Measurements from ENCODE around the gene CATSPER4. TPM values are rescaled to one million over a fixed set of nuclear protein-coding genes. Genes with fewer than 3 reads are reported as not detected.
A peak's percentile ranks its signal among the peaks of the same experiment; 100 is the strongest.

CATSPER4 gene
- total and polyA plus RNA-seq, 2 of the 8 experiments (the other 6 are each of a cell fraction or from before 2014, with no cell fraction given), result 0.65 to 0.83 TPM

GRCh38 chr1:26233903-26234643 is 43.7 kb downstream of the CATSPER4 start, which contains the start of gene CEP85:
TSS of gene CEP85 (plus strand) at chr1:26234200. CDS start at chr1:26239784, 5,584 bp downstream.
- Histone ChIP-seq H4K5ac (ENCODE audit: insufficient read length, low read depth, low read length) (peak within 1 kb of the TSS; percentile 82), H4K8ac (ENCODE audit: extremely low read depth, insufficient read depth, low read length) (peak within 1 kb of the TSS; percentile 96), H2AK5ac (ENCODE audit: low read depth, low read length) (0 out of 2 replicates have a peak within 1 kb of the TSS, but pooled peaks have one; percentile 4), H3K79me2 (ENCODE audit: control insufficient read depth in 1 of 2, insufficient read depth in 2 of 2, low read length in 2 of 2) (peaks cover 5 to 43% of the 10 kb centered on the region in 2 experiments), H3K9me3 (ENCODE audit: insufficient read depth in 2 of 2, low read depth in 1 of 2, low read length in 1 of 2) (no peaks in the 10 kb centered on the region), H4K20me1 (replicated peaks in 1 of 2; ENCODE audit: control insufficient read depth in 1 of 2, insufficient read depth in 2 of 2, low read length in 2 of 2) (peaks cover 4 to 8% of the 10 kb centered on the region in 2 experiments), H3K4ac (replicated peaks; ENCODE audit: insufficient read length, low read depth, low read length) (peak within 1 kb of the TSS; percentile 57), H2AFZ (ENCODE audit: low read length) (peak within 1 kb of the TSS; percentile 100), H2BK20ac (ENCODE audit: low read length) (peak within 1 kb of the TSS; percentile 98; the same call in 1 of the 2 replicates), H3K23ac (ENCODE audit: insufficient read length) (no peak within 1 kb of the TSS), H3K14ac (ENCODE audit: insufficient read length) (no peak within 1 kb of the TSS), H3K9ac (replicated peaks in 1 of 4; ENCODE audit: extremely low read depth in 1 of 4, low read depth in 3 of 4, low read length in 3 of 4) (peak within 1 kb of the TSS; percentile 63 to 89 (median 72)), H3K4me1 (replicated peaks in 1 of 4; ENCODE audit: control insufficient read depth in 3 of 4, insufficient read depth in 4 of 4, low read length in 3 of 4) (peaks cover 2 to 6% (median 4%) of the 10 kb centered on the region in 4 experiments; a peak in 6 of 7 replicates), H2BK5ac (ENCODE audit: low read depth, low read length) (peak within 1 kb of the TSS; percentile 67; the same call in 1 of the 2 replicates), H2BK15ac (ENCODE audit: low read length) (no peak within 1 kb of the TSS; the same call in 1 of the 2 replicates), H2BK120ac (replicated peaks; ENCODE audit: low read depth, low read length) (peak within 1 kb of the TSS; percentile 19), H3K27me3 (replicated peaks in 1 of 4; ENCODE audit: control insufficient read depth in 3 of 4, extremely low read depth in 1 of 4, insufficient read depth in 3 of 4, low read length in 3 of 4) (no peaks in the 10 kb centered on the region), H4K91ac (replicated peaks; ENCODE audit: insufficient read length, low read length) (peak within 1 kb of the TSS; percentile 97), H3K56ac (replicated peaks; ENCODE audit: insufficient read length, low read depth, low read length) (peak within 1 kb of the TSS; percentile 42), H3K36me3 (ENCODE audit: control insufficient read depth in 2 of 4, insufficient read depth in 4 of 4, low read length in 3 of 4) (peaks cover 0 to 3% (median 0%) of the 10 kb centered on the region in 4 experiments; a peak in 1 of 8 replicates), H3K18ac (ENCODE audit: extremely low read depth, low read length) (peak within 1 kb of the TSS; percentile 26; the same call in 1 of the 2 replicates), H2BK12ac (ENCODE audit: low read depth, low read length) (peak within 1 kb of the TSS; percentile 78), H3K27ac (ENCODE audit: low read depth, low read length) (peak within 1 kb of the TSS; percentile 39; the same call in 1 of the 2 replicates), H3K4me2 (ENCODE audit: insufficient read depth in 1 of 2, low read depth in 2 of 2, low read length in 2 of 2) (peak within 1 kb of the TSS; percentile 87 to 98), H3K4me3 (ENCODE audit: extremely low read depth in 1 of 4, insufficient read depth in 2 of 4, low read depth in 3 of 4, low read length in 4 of 4) (peak within 1 kb of the TSS; percentile 83 to 98 (median 90)), H3K79me1 (ENCODE audit: low read depth, low read length) (peaks cover 9% of the 10 kb centered on the region), H3K23me2 (ENCODE audit: low read depth, low read length) (peaks cover 4% of the 10 kb centered on the region; the same call in 1 of the 2 replicates)
- FAIRE-seq (peak; percentile 72), DNase-seq (ENCODE audit: low read depth in 1 of 2, low spot score in 2 of 2) (peak; percentile 98 to 99)
- CTCF ChIA-PET (ENCODE audit: partially characterized antibody), result interaction anchor here (0.7 to 6.5 kb wide), 38 partner anchors 8 to 331 kb away, joined by 3 to 69 read pairs (median 4); partner anchors contain the start of genes C1orf232, CATSPER4, CD52 and CNKSR1
- WGBS, 2 experiments (ENCODE audit: extremely low coverage in 1 of 2, insufficient coverage in 1 of 2, insufficient read length in 1 of 2, insufficient replicate concordance in 2 of 2, low coverage in 1 of 2, low lambda C conversion rate in 2 of 2, missing lambda C conversion rate in 1 of 2), result 1% methylated on average over 68 of the region's 73 CpGs; no CpG with 5 or more reads in 1 of the 2 experiments
- POLR2A ChIA-PET (ENCODE audit: partially characterized antibody), result interaction anchor here (0.6 to 1.9 kb wide), 12 partner anchors 17 to 199 kb away, joined by 3 to 7 read pairs (median 3); partner anchors contain the start of genes C1orf232, CATSPER4, PDIK1L and ZNF593
- TF ChIP-seq SP2 (IDR thresholded peaks at IDR 0.05; ENCODE audit: low read length) (peak; percentile 50; the same call in 1 of the 2 replicates), SP1 (IDR thresholded peaks at IDR 0.05; ENCODE audit: low read depth, low read length) (peak; percentile 88), YY1 (IDR thresholded peaks at IDR 0.05; ENCODE audit: low read depth, low read length) (no peak), MAX (IDR thresholded peaks at IDR 0.05) (no peak; the same call in none of the 2 replicates), RXRA (IDR thresholded peaks at IDR 0.05; ENCODE audit: insufficient read depth, low read depth, low read length) (no peak), SAP30 (IDR thresholded peaks at IDR 0.05; ENCODE audit: insufficient read depth, insufficient replicate concordance, low read length) (peak; percentile 89), CBX5 (IDR thresholded peaks at IDR 0.05; ENCODE audit: low read depth, low read length) (no peak), SIX5 (IDR thresholded peaks at IDR 0.05; ENCODE audit: low read depth, low read length) (no peak), POLR2A (IDR thresholded peaks at IDR 0.05; ENCODE audit: control extremely low read depth in 1 of 2, low read depth in 2 of 2, low read length in 2 of 2) (peak in 1 of 2 experiments; percentile 84; a peak in 2 of 3 replicates), PHF8 (conservative IDR thresholded peaks at IDR 0.05; ENCODE audit: low read depth, low read length) (peak; percentile 85)

Measured in H1 (cell line).